HCT116 (cell line): Measurements from ENCODE around the gene CCL17.

ENCODE experiments used
- CTCF ChIP-seq, 3 experiments: fragments of 200-600 bp in 1 of 3; sonication (generic) in 1 of 3; IDR thresholded peaks in 2 of 3; conservative IDR thresholded peaks in 1 of 3; 2 replicates each; pipeline ENCODE4 v1.5.1; 2012 to 2017; ENCODE audit warnings: low read depth in 2 of 3, low read length in 2 of 3, antibody characterized with exemption in 1 of 3, borderline replicate concordance in 1 of 3, control low read depth in 1 of 3, mild to moderate bottlenecking in 1 of 3, mixed read lengths in 1 of 3, mixed run types in 1 of 3, moderate library complexity in 1 of 3; ENCODE audit not compliant: insufficient read depth in 1 of 3
- EZH2 ChIP-seq: fragments of 200-600 bp; sonication (generic); IDR thresholded peaks from 2 replicates; pipeline ENCODE4 v1.6.1; 2017; ENCODE audit warnings: antibody characterized with exemption, mixed run types
- POLR2AphosphoS5 ChIP-seq: IDR thresholded peaks from 2 replicates; pipeline ENCODE4 v1.6.1; 2011; ENCODE audit warnings: mild to moderate bottlenecking, low read depth, low read length, moderate library complexity

GRCh38 chr16:57386381-57386951 is 18.1 kb upstream of the CCL17 start:
- TF ChIP-seq POLR2AphosphoS5 (no peak), EZH2 (no peak), CTCF (IDR thresholded peaks at IDR 0.05 in 2 of 3, conservative IDR thresholded peaks at IDR 0.05 in 1 of 3; ENCODE audit: borderline replicate concordance in 1 of 3, insufficient read depth in 1 of 3, low read depth in 2 of 3, low read length in 2 of 3) (no peak)
